MM.1S (cell line): ENCODE data around the gene TRIB2.

Experiments used
- CTCF ChIP-seq: fragments of 300-600 bp; sonication (generic); IDR thresholded peaks from 2 replicates; pipeline ENCODE4 v1.5.1; 2016; ENCODE audit warnings: antibody characterized with exemption, low read length, mixed read lengths
- EZH2 ChIP-seq: fragments of 300-600 bp; sonication (generic); optimal IDR thresholded peaks from 2 replicates; pipeline ENCODE3; 2017; ENCODE audit warnings: low read depth, mild to moderate bottlenecking, antibody characterized with exemption, low read length, mixed read lengths

- no peak for TF ChIP-seq CTCF
- TF ChIP-seq EZH2: no peak
Measured at GRCh38 chr2:12669036-12669435, 47.7 kb upstream of the TRIB2 start.
